ENCODE results near the gene CEP72.

The CEP72 gene

GRCh38 chr5:610744-611730 lies 1.1 kb upstream of the CEP72 start:
- H3K4me2 ChIP-seq, result peak overlapping the region; percentile 61 to 85 (median 76)
- peaks cover 0 to 33% (median 0%) of the 10 kb centered on the region in 11 experiments; a peak in 4 of 22 replicates for H3K27me3 ChIP-seq
- TF ChIP-seq Cebpa-rat (IDR thresholded peaks at IDR 0.05), result no peak
- peak overlapping the region in 9 of 11 experiments; percentile 76 to 87 (median 82); a peak in 15 of 22 replicates for H3K9ac ChIP-seq
- H3K36me3 ChIP-seq, result peaks cover 0 to 18% (median 9%) of the 10 kb centered on the region in 11 experiments; a peak in 10 of 22 replicates
- H3K4me3 ChIP-seq, result peak overlapping the region; percentile 76 to 90 (median 84)
- H3K9me3 ChIP-seq (replicated peaks in 1 of 11), result peaks cover 0 to 16% (median 14%) of the 10 kb centered on the region in 11 experiments; a peak in 18 of 22 replicates
- H3K27ac ChIP-seq, result no peak overlapping the region; a peak in 2 of 22 replicates
- H4K20me1 ChIP-seq, result peaks cover 0 to 47% (median 6%) of the 10 kb centered on the region in 11 experiments; a peak in 11 of 22 replicates
- H3K4me1 ChIP-seq, result peaks cover 29 to 76% (median 65%) of the 10 kb centered on the region in 10 experiments

GRCh38 chr5:612498-613424 lies 621 bp downstream of the CEP72 start:
- Histone ChIP-seq H3K27me3 (peaks cover 0 to 17% (median 0%) of the 10 kb centered on the region in 11 experiments; a peak in 4 of 22 replicates), H3K9ac (peak overlapping the region; percentile 76 to 89 (median 82)), H3K27ac (peak overlapping the region in 9 of 11 experiments; percentile 51 to 76 (median 72); a peak in 18 of 22 replicates), H3K36me3 (peaks cover 0 to 35% (median 17%) of the 10 kb centered on the region in 11 experiments; a peak in 16 of 22 replicates), H4K20me1 (peaks cover 0 to 39% (median 14%) of the 10 kb centered on the region in 11 experiments; a peak in 14 of 22 replicates), H3K9me3 (replicated peaks in 1 of 11) (peaks cover 0 to 16% (median 14%) of the 10 kb centered on the region in 11 experiments; a peak in 18 of 22 replicates), H3K4me1 (peaks cover 25 to 59% (median 47%) of the 10 kb centered on the region in 10 experiments), H3K4me3 (peak overlapping the region; percentile 76 to 90 (median 84)), H3K4me2 (peak overlapping the region; percentile 74 to 98 (median 87))
- no peak for TF ChIP-seq Cebpa-rat (IDR thresholded peaks at IDR 0.05)

GRCh38 chr5:616484-617039 lies 4.4 kb downstream of the CEP72 start:
- Histone ChIP-seq H4K20me1 (peaks cover 0 to 46% (median 12%) of the 10 kb centered on the region in 11 experiments; a peak in 14 of 22 replicates), H3K4me1 (peaks cover 19 to 29% (median 23%) of the 10 kb centered on the region in 10 experiments), H3K4me2 (no peak overlapping the region), H3K27ac (no peak overlapping the region), H3K9ac (0 out of 22 replicates have a peak overlapping the region, but pooled peaks of 1 of the 11 experiments have one; percentile 24), H3K9me3 (replicated peaks in 1 of 11) (peaks cover 0 to 16% (median 14%) of the 10 kb centered on the region in 11 experiments; a peak in 18 of 22 replicates), H3K27me3 (no peaks in the 10 kb centered on the region), H3K4me3 (no peak overlapping the region), H3K36me3 (peaks cover 24 to 73% (median 53%) of the 10 kb centered on the region in 11 experiments)
- TF ChIP-seq Cebpa-rat (IDR thresholded peaks at IDR 0.05), result no peak

- peaks cover 16 to 25% (median 20%) of the 10 kb centered on the region in 10 experiments for H3K4me1 ChIP-seq
- H3K9ac ChIP-seq, result no peak overlapping the region
- TF ChIP-seq Cebpa-rat (IDR thresholded peaks at IDR 0.05), result no peak
- no peaks in the 10 kb centered on the region for H3K27me3 ChIP-seq
- H3K9me3 ChIP-seq (replicated peaks in 1 of 11), result peaks cover 0 to 16% (median 14%) of the 10 kb centered on the region in 11 experiments; a peak in 18 of 22 replicates
- H3K36me3 ChIP-seq, result peaks cover 25 to 87% (median 66%) of the 10 kb centered on the region in 11 experiments
- H3K4me3 ChIP-seq, result no peak overlapping the region
- H3K4me2 ChIP-seq, result no peak overlapping the region
- H3K27ac ChIP-seq, result no peak overlapping the region
- H4K20me1 ChIP-seq, result peaks cover 0 to 58% (median 12%) of the 10 kb centered on the region in 11 experiments; a peak in 14 of 22 replicates
Measured at GRCh38 chr5:617896-618295, 5.8 kb downstream of the CEP72 start.

GRCh38 chr5:618450-618849 lies 6.3 kb downstream of the CEP72 start:
- peaks cover 10 to 19% (median 16%) of the 10 kb centered on the region in 10 experiments for H3K4me1 ChIP-seq
- no peak overlapping the region for H3K27ac ChIP-seq
- no peak overlapping the region for H3K4me3 ChIP-seq
- H3K4me2 ChIP-seq, result no peak overlapping the region
- no peaks in the 10 kb centered on the region for H3K27me3 ChIP-seq
- peak in 4 of 11 experiments; percentile 26 to 49 (median 35); a peak in 1 of 22 replicates for TF ChIP-seq Cebpa-rat (IDR thresholded peaks at IDR 0.05)
- H3K36me3 ChIP-seq, result peaks cover 25 to 91% (median 72%) of the 10 kb centered on the region in 11 experiments
- peaks cover 0 to 63% (median 16%) of the 10 kb centered on the region in 11 experiments; a peak in 14 of 22 replicates for H4K20me1 ChIP-seq
- peaks cover 0 to 15% (median 13%) of the 10 kb centered on the region in 11 experiments; a peak in 18 of 22 replicates for H3K9me3 ChIP-seq (replicated peaks in 1 of 11)
- peak overlapping the region in 1 of 11 experiments; percentile 42; a peak in 1 of 22 replicates for H3K9ac ChIP-seq

- Histone ChIP-seq H3K9ac (no peak overlapping the region), H4K20me1 (peaks cover 0 to 73% (median 16%) of the 10 kb centered on the region in 11 experiments; a peak in 14 of 22 replicates), H3K9me3 (replicated peaks in 1 of 11) (peaks cover 0 to 14% (median 12%) of the 10 kb centered on the region in 11 experiments; a peak in 18 of 22 replicates), H3K36me3 (peaks cover 27 to 99% (median 82%) of the 10 kb centered on the region in 11 experiments), H3K4me2 (no peak overlapping the region), H3K4me3 (no peak overlapping the region), H3K4me1 (peaks cover 2 to 9% (median 6%) of the 10 kb centered on the region in 10 experiments; a peak in 17 of 20 replicates), H3K27me3 (no peaks in the 10 kb centered on the region), H3K27ac (no peak overlapping the region)
- no peak for TF ChIP-seq Cebpa-rat (IDR thresholded peaks at IDR 0.05)
Measured at GRCh38 chr5:619444-619843, 7.3 kb downstream of the CEP72 start.

GRCh38 chr5:620152-620551 lies 8.0 kb downstream of the CEP72 start:
- H3K27me3 ChIP-seq, result no peaks in the 10 kb centered on the region
- H3K4me2 ChIP-seq, result no peak overlapping the region
- H3K9me3 ChIP-seq (replicated peaks in 1 of 11), result peaks cover 0 to 6% (median 5%) of the 10 kb centered on the region in 11 experiments; a peak in 18 of 22 replicates
- peaks cover 27 to 99% (median 89%) of the 10 kb centered on the region in 11 experiments for H3K36me3 ChIP-seq
- TF ChIP-seq Cebpa-rat (IDR thresholded peaks at IDR 0.05), result no peak
- H3K4me1 ChIP-seq, result peaks cover 0 to 4% (median under 1%) of the 10 kb centered on the region in 10 experiments; a peak in 3 of 20 replicates
- peaks cover 0 to 80% (median 17%) of the 10 kb centered on the region in 11 experiments; a peak in 15 of 22 replicates for H4K20me1 ChIP-seq
- H3K27ac ChIP-seq, result no peak overlapping the region
- H3K4me3 ChIP-seq, result no peak overlapping the region
- H3K9ac ChIP-seq, result no peak overlapping the region

Measured in BLaER1 treated with 17β-estradiol and CSF1 and Interleukin-3, amounts not matched to agents 10 nM and 100 nM (cell line).